HepG2 (cell line): ENCODE results near the gene VAT1L. TPM values are rescaled to one million over a fixed set of nuclear protein-coding genes. Genes with fewer than 3 reads are reported as not detected.

ENCODE experiments used
- ATAC-seq: fragments of 200-7000 bp; cut with Tn5 transposase; 3 replicates; pipeline ENCODE4 v1.9.1; 2020; ENCODE audit warnings: mild to moderate bottlenecking, moderate library complexity
- BruUV-seq: library from RNA; stranded (reverse); fragments of 400-500 nt; replicated peaks from 2 replicates; lab custom pipeline; 2021; lab: Mats Ljungman, UMichigan
- CTCF ChIA-PET: fragments of 300-600 bp; formaldehyde crosslinking; extraction: SDS; loops from one replicate; lab custom pipeline; 2021; ENCODE audit warnings: low total read pairs, inconsistent platforms, low intra/inter-chr PET ratio; lab: Yijun Ruan, JAX
- POLR2A ChIA-PET: fragments of 350-600 bp; sonication (Branson Sonifier 250); formaldehyde crosslinking; loops from one replicate; lab custom pipeline; 2020; ENCODE audit warnings: antibody characterized with exemption, inconsistent platforms; lab: Yijun Ruan, JAX
- DNase-seq: peaks from one replicate; pipeline ENCODE4 v3.0.0-alpha.2; 2015; ENCODE audit warnings: low spot score
- FAIRE-seq: peaks from 3 replicates; lab custom pipeline; 2011; peaks lifted over from hg19 to GRCh38; lab: Jason Lieb, UNC
- H2AFZ ChIP-seq: one replicate; pipeline ENCODE4 v1.6.1; 2011; ENCODE audit warnings: low read length, inconsistent platforms
- H3K27ac ChIP-seq: fragments of 300-600 bp; 3 replicates; pipeline ENCODE4 v1.8.0; 2011; ENCODE audit warnings: mixed run types, mild to moderate bottlenecking, mixed read lengths, low read length, inconsistent platforms; ENCODE audit not compliant: insufficient read depth; ENCODE audit errors: extremely low read length
- H3K27me3 ChIP-seq, 2 experiments: fragments of 200-600 bp in 1 of 2; 2 replicates in 1 of 2; 3 replicates in 1 of 2; pipeline versions ENCODE4 v1.6.0 to v1.8.0; 2011; ENCODE audit warnings: low read length in 2 of 2, mild to moderate bottlenecking in 2 of 2, moderate library complexity in 2 of 2, inconsistent platforms in 1 of 2; ENCODE audit not compliant: insufficient read depth in 2 of 2, control insufficient read depth in 1 of 2
- H3K36me3 ChIP-seq, 2 experiments: fragments of 200-600 bp in 1 of 2; replicated peaks in 1 of 2; 2 replicates in 1 of 2; 3 replicates in 1 of 2; pipeline versions ENCODE4 v1.5.1 to v1.8.0; 2011; ENCODE audit warnings: low read length in 2 of 2, inconsistent platforms in 1 of 2; ENCODE audit not compliant: insufficient read depth in 2 of 2, control insufficient read depth in 1 of 2
- H3K4me1 ChIP-seq: 2 replicates; pipeline ENCODE4 v1.5.1; 2012; ENCODE audit warnings: low read length, inconsistent platforms; ENCODE audit not compliant: insufficient read depth
- H3K4me2 ChIP-seq: 2 replicates; pipeline ENCODE4 v1.6.0; 2011; ENCODE audit warnings: low read depth, low read length, inconsistent platforms
- H3K4me3 ChIP-seq, 3 experiments: fragments of 200-600 bp in 1 of 3; sonication (generic), shearing (Covaris generic) in 1 of 3; replicated peaks in 1 of 3; 2 replicates each; pipeline ENCODE4 v1.5.1; 2011 to 2016; ENCODE audit warnings: low read length in 3 of 3, inconsistent platforms in 2 of 3, low read depth in 2 of 3, mild to moderate bottlenecking in 2 of 3, control low read depth in 1 of 3, mixed read lengths in 1 of 3; ENCODE audit not compliant: insufficient read depth in 1 of 3
- H3K79me2 ChIP-seq: one replicate; pipeline ENCODE4 v1.6.1; 2011; ENCODE audit warnings: low read length, inconsistent platforms; ENCODE audit not compliant: insufficient read depth
- H3K9ac ChIP-seq: 2 replicates; pipeline ENCODE4 v1.6.0; 2011; ENCODE audit warnings: mild to moderate bottlenecking, low read depth, low read length, inconsistent platforms; ENCODE audit not compliant: insufficient read depth
- H3K9me3 ChIP-seq: 2 replicates; pipeline ENCODE4 v1.5.1; 2012; ENCODE audit warnings: mild to moderate bottlenecking, low read length
- H4K20me1 ChIP-seq: 2 replicates; pipeline ENCODE4 v1.6.0; 2011; ENCODE audit warnings: inconsistent platforms, mild to moderate bottlenecking, low read length, moderate library complexity; ENCODE audit not compliant: insufficient read depth
- AHR ChIP-seq: IDR thresholded peaks from 2 replicates; pipeline ENCODE4 v1.6.1; 2018; ENCODE audit warnings: missing genetic modification reagents, missing compliant biosample characterization
- ATF1 ChIP-seq: IDR thresholded peaks from 2 replicates; pipeline ENCODE4 v1.6.1; 2016; ENCODE audit warnings: mild to moderate bottlenecking, control low read depth
- CEBPB ChIP-seq: IDR thresholded peaks from 2 replicates; pipeline ENCODE4 v1.6.1; 2011; ENCODE audit warnings: low read depth, low read length, improper control_type of control experiment, borderline replicate concordance
- ZBTB34 ChIP-seq: sonication (generic); formaldehyde crosslinking; IDR thresholded peaks from 2 replicates; pipeline ENCODE4 v1.8.0; 2022; ENCODE audit warnings: mild to moderate bottlenecking, missing genetic modification reagents
- ZNF292 ChIP-seq: sonication (generic); formaldehyde crosslinking; IDR thresholded peaks from 2 replicates; pipeline ENCODE4 v1.8.1; 2022; ENCODE audit warnings: mild to moderate bottlenecking, low read depth, missing genetic modification reagents, borderline replicate concordance
- ZNF383 ChIP-seq: sonication (generic); formaldehyde crosslinking; IDR thresholded peaks from 2 replicates; pipeline ENCODE4 v1.4.0; 2020; ENCODE audit warnings: missing genetic modification reagents, mild to moderate bottlenecking, borderline replicate concordance
- ZNF646 ChIP-seq: sonication (generic); formaldehyde crosslinking; IDR thresholded peaks from 2 replicates; pipeline ENCODE4 v1.9.0; 2021; ENCODE audit warnings: mild to moderate bottlenecking, missing genetic modification reagents
- ZNF710 ChIP-seq: sonication (generic); formaldehyde crosslinking; IDR thresholded peaks from 2 replicates; pipeline ENCODE4 v1.5.0; 2020; ENCODE audit warnings: mild to moderate bottlenecking, missing genetic modification reagents, borderline replicate concordance
- WGBS: methylation state at CpG from one replicate; pipeline ENCODE4 v1.1.6; 2017; ENCODE audit warnings: low lambda C conversion rate; 5-methylcytosine and 5-hydroxymethylcytosine counted together
- in situ Hi-C: cut with HindIII; loops from 2 replicates; pipeline ENCODE4 v1.10.0; 2017; ENCODE audit warnings: low pct_unique_long_range_greater_than_20kb; ENCODE audit not compliant: extremely low pct_ligation_motif_present
- intact Hi-C: fragments of 100-400 bp; cut with micrococcal nuclease; formaldehyde crosslinking; loops from one replicate; pipeline ENCODE4 v1.10.0; 2022; ENCODE audit not compliant: unreplicated experiment
- polyA plus RNA-seq, 8 experiments: library from polyadenylated mRNA; depleted of rRNA in 3 of 8; stranded (reverse) in 7 of 8; unstranded in 1 of 8; fragments of >200 nt; fragmentation: Illumina TruSeq in 4 of 8; extraction: Trizol in 4 of 8; gene quantifications; 2 replicates each; pipeline versions ENCODE4 v1.2.1 to v1.2.3, GENCODE V29; 2011 to 2016; ENCODE audit warnings: low read depth in 4 of 8, missing spikeins in 1 of 8, mixed read lengths in 1 of 8; ENCODE audit not compliant: insufficient read depth in 1 of 8
- total RNA-seq, 5 experiments: library from RNA; depleted of rRNA; stranded (reverse); fragments of >200 nt; fragmentation: Illumina TruSeq; extraction: Trizol; gene quantifications; 2 replicates each; pipeline ENCODE4 v1.2.3, GENCODE V29; 2016; ENCODE audit warnings: low read depth in 1 of 5

Gene VAT1L
- total and polyA plus RNA-seq, 2 of the 13 experiments (the other 11 are each of a cell fraction or from before 2014, with no cell fraction given) = not detected

- in situ Hi-C loops (no loop called here), intact Hi-C loops (no loop called here)
- peaks cover 0 to 12% of the 10 kb centered on the region in 2 experiments; a peak in 2 of 5 replicates for H3K27me3 ChIP-seq
- ChIA-PET CTCF (no interaction called here), POLR2A (no interaction called here)
- no peaks in the 10 kb centered on the region for H4K20me1 ChIP-seq
- H2AFZ ChIP-seq = no peak overlapping the region
- no peak overlapping the region for H3K4me3 ChIP-seq
- peak overlapping the region; percentile 26; the same call in 1 of the 2 replicates for H3K4me2 ChIP-seq
- no peak for DNase-seq
- no peaks in the 10 kb centered on the region for H3K36me3 ChIP-seq
- no TSS peak for BruUV-seq
- H3K9ac ChIP-seq = no peak overlapping the region
- FAIRE-seq = peak; percentile 83
- H3K27ac ChIP-seq = no peak overlapping the region
- H3K9me3 ChIP-seq = no peaks in the 10 kb centered on the region
- no peaks in the 10 kb centered on the region for H3K79me2 ChIP-seq
- H3K4me1 ChIP-seq = peaks cover 14% of the 10 kb centered on the region
- peak; percentile 79 for ATAC-seq
- 24% methylated on average over 6 of the region's 6 CpGs for WGBS
- no peak for TF ChIP-seq ZBTB34 (CRISPR knock-in tag)
- TF ChIP-seq ZNF383 = no peak
- TF ChIP-seq ZNF710 (CRISPR knock-in tag) = no peak
- TF ChIP-seq ZNF292 (CRISPR knock-in tag) = no peak
- no peak for TF ChIP-seq AHR (CRISPR knock-in tag)
- peak; percentile 69 for TF ChIP-seq CEBPB
- no peak for TF ChIP-seq ZNF646
- TF ChIP-seq ATF1 (CRISPR knock-in tag) = 0 out of 2 replicates have a peak, but pooled peaks have one; percentile 23
These were observed 52.5 kb downstream of the VAT1L start for GRCh38 chr16:77840673-77841501.
